CD8-positive, alpha-beta memory T cell (primary cell): ENCODE data around the gene CNPY1. TPM values are rescaled to one million over a fixed set of nuclear protein-coding genes. Genes with fewer than 3 reads are reported as not detected.

Source experiments
- CTCF ChIA-PET: fragments of 350-600 bp; sonication (Branson Sonifier 250); formaldehyde crosslinking; loops from one replicate; lab custom pipeline; 2021; ENCODE audit warnings: antibody characterized with exemption; lab: Charles Lee
- POLR2A ChIA-PET: fragments of 350-600 bp; sonication (Branson Sonifier 250); formaldehyde crosslinking; loops from one replicate; lab custom pipeline; 2021; ENCODE audit warnings: antibody characterized with exemption; lab: Charles Lee
- DNase-seq, 5 donors: peaks; one replicate each; pipeline versions ENCODE4 v3.0.0 to v3.0.0-alpha.2; 2020 to 2022; ENCODE audit warnings: mixed read lengths in 1 of 5
- H3K27ac ChIP-seq: one replicate; pipeline ENCODE4 v1.7.0; 2013; ENCODE audit warnings: low read depth, mild to moderate bottlenecking, low read length, moderate library complexity
- H3K27me3 ChIP-seq: 2 replicates; pipeline ENCODE4 v1.7.0; 2013; ENCODE audit warnings: low read length, mild to moderate bottlenecking; ENCODE audit not compliant: insufficient read depth, poor library complexity, severe bottlenecking
- H3K36me3 ChIP-seq: 2 replicates; pipeline ENCODE4 v1.7.0; 2013; ENCODE audit warnings: mild to moderate bottlenecking, low read length, moderate library complexity; ENCODE audit not compliant: insufficient read depth
- H3K4me1 ChIP-seq: 2 replicates; pipeline ENCODE4 v1.7.0; 2013; ENCODE audit warnings: mild to moderate bottlenecking, low read length, moderate library complexity; ENCODE audit not compliant: insufficient read depth
- H3K4me3 ChIP-seq: 2 replicates; pipeline ENCODE4 v1.7.0; 2013; ENCODE audit warnings: mild to moderate bottlenecking, low read length
- H3K9me3 ChIP-seq: 2 replicates; pipeline ENCODE4 v1.7.0; 2013; ENCODE audit warnings: mild to moderate bottlenecking, low read length
- H3K27ac Mint-ChIP-seq, 8 donors: one replicate each; pipeline ENCODE4 v1.8.0; 2020 to 2021; ENCODE audit warnings: mixed read lengths in 8 of 8, mild to moderate bottlenecking in 6 of 8, inconsistent platforms in 3 of 8, moderate library complexity in 3 of 8
- H3K27me3 Mint-ChIP-seq, 2 donors: one replicate each; pipeline ENCODE4 v1.8.0; 2020 to 2021; ENCODE audit warnings: mixed read lengths in 2 of 2, mild to moderate bottlenecking in 1 of 2, moderate library complexity in 1 of 2
- H3K36me3 Mint-ChIP-seq, 3 donors: one replicate each; pipeline ENCODE4 v1.8.0; 2020 to 2021; ENCODE audit warnings: mixed read lengths in 3 of 3, inconsistent platforms in 1 of 3, mild to moderate bottlenecking in 1 of 3
- H3K4me1 Mint-ChIP-seq, 3 donors: one replicate each; pipeline ENCODE4 v1.8.0; 2020 to 2021; ENCODE audit warnings: mixed read lengths in 3 of 3, inconsistent platforms in 1 of 3, mild to moderate bottlenecking in 1 of 3
- H3K4me3 Mint-ChIP-seq, 7 donors: one replicate each; pipeline ENCODE4 v1.8.0; 2020 to 2021; ENCODE audit warnings: mixed read lengths in 7 of 7, mild to moderate bottlenecking in 6 of 7, moderate library complexity in 4 of 7, inconsistent platforms in 2 of 7
- H3K9me3 Mint-ChIP-seq, 5 donors: one replicate each; pipeline ENCODE4 v1.8.0; 2020 to 2022; ENCODE audit warnings: mixed read lengths in 5 of 5, mild to moderate bottlenecking in 3 of 5, moderate library complexity in 2 of 5, inconsistent platforms in 1 of 5
- polyA plus RNA-seq: library from polyadenylated mRNA; unstranded; fragments of 300-500 nt; fragmentation: Illumina TruSeq; gene quantifications from one replicate; pipeline ENCODE4 v1.2.3, GENCODE V29; 2021
- total RNA-seq, 2 experiments: library from RNA; stranded (reverse); gene quantifications; one replicate each; pipeline ENCODE4 v1.2.3, GENCODE V29; 2021

Gene CNPY1
- total and polyA plus RNA-seq, 3 experiments from 2014 or later = not detected

- Mint-ChIP-seq H3K9me3 (no peaks in the 10 kb centered on the region), H3K27ac (no peak overlapping the region), H3K36me3 (peaks cover 0 to 3% (median 0%) of the 10 kb centered on the region in 3 donors), H3K27me3 (peaks cover 8 to 46% of the 10 kb centered on the region in 2 donors), H3K4me1 (peaks cover 8 to 15% (median 14%) of the 10 kb centered on the region in 3 donors), H3K4me3 (no peak overlapping the region)
- no peaks in the 10 kb centered on the region for H3K36me3 ChIP-seq
- CTCF ChIA-PET = no interaction called here
- peaks cover 17% of the 10 kb centered on the region for H3K27me3 ChIP-seq
- H3K4me3 ChIP-seq = no peak overlapping the region
- no peak overlapping the region for H3K27ac ChIP-seq
- H3K4me1 ChIP-seq = peaks cover 5% of the 10 kb centered on the region
- POLR2A ChIA-PET = no interaction called here
- no peak for DNase-seq
- no peaks in the 10 kb centered on the region for H3K9me3 ChIP-seq
Observed at GRCh38 chr7:155495440-155496248, 50.7 kb downstream of the CNPY1 start.

GRCh38 chr7:155494551-155494950 lies 51.8 kb downstream of the CNPY1 start:
- no peaks in the 10 kb centered on the region for H3K9me3 ChIP-seq
- Mint-ChIP-seq H3K27ac (no peak overlapping the region), H3K9me3 (no peaks in the 10 kb centered on the region), H3K4me3 (no peak overlapping the region), H3K4me1 (peaks cover 11 to 18% (median 18%) of the 10 kb centered on the region in 3 donors), H3K27me3 (peaks cover 6 to 38% of the 10 kb centered on the region in 2 donors), H3K36me3 (peaks cover 0 to 3% (median 0%) of the 10 kb centered on the region in 3 donors)
- no peak overlapping the region for H3K4me3 ChIP-seq
- no peak overlapping the region for H3K27ac ChIP-seq
- H3K4me1 ChIP-seq = peaks cover 5% of the 10 kb centered on the region
- no peaks in the 10 kb centered on the region for H3K36me3 ChIP-seq
- CTCF ChIA-PET = no interaction called here
- peaks cover 15% of the 10 kb centered on the region for H3K27me3 ChIP-seq
- POLR2A ChIA-PET = no interaction called here
- DNase-seq = no peak

GRCh38 chr7:155493744-155494538 lies 52.4 kb downstream of the CNPY1 start:
- Histone ChIP-seq H3K9me3 (no peaks in the 10 kb centered on the region), H3K27ac (no peak overlapping the region), H3K4me3 (no peak overlapping the region), H3K27me3 (peaks cover 13% of the 10 kb centered on the region), H3K36me3 (no peaks in the 10 kb centered on the region), H3K4me1 (peaks cover 5% of the 10 kb centered on the region)
- H3K4me3 Mint-ChIP-seq = no peak overlapping the region
- no peak overlapping the region for H3K27ac Mint-ChIP-seq
- peaks cover 11 to 18% (median 18%) of the 10 kb centered on the region in 3 donors for H3K4me1 Mint-ChIP-seq
- ChIA-PET CTCF (no interaction called here), POLR2A (no interaction called here)
- peaks cover 0 to 3% (median 0%) of the 10 kb centered on the region in 3 donors for H3K36me3 Mint-ChIP-seq
- DNase-seq = no peak
- H3K9me3 Mint-ChIP-seq = no peaks in the 10 kb centered on the region
- peaks cover 7 to 37% of the 10 kb centered on the region in 2 donors for H3K27me3 Mint-ChIP-seq

GRCh38 chr7:155491812-155492211 lies 54.5 kb downstream of the CNPY1 start:
- Mint-ChIP-seq H3K4me3 (peak overlapping the region in 6 of 7 donors; percentile 26 to 91 (median 65)), H3K4me1 (peaks cover 11 to 18% (median 18%) of the 10 kb centered on the region in 3 donors), H3K27me3 (peaks cover 10 to 35% of the 10 kb centered on the region in 2 donors), H3K9me3 (no peaks in the 10 kb centered on the region), H3K36me3 (peaks cover 0 to 3% (median 0%) of the 10 kb centered on the region in 3 donors), H3K27ac (peak overlapping the region in 4 of 8 donors; percentile 25 to 78 (median 34))
- CTCF ChIA-PET = no interaction called here
- Histone ChIP-seq H3K4me1 (peaks cover 5% of the 10 kb centered on the region), H3K9me3 (no peaks in the 10 kb centered on the region), H3K36me3 (no peaks in the 10 kb centered on the region), H3K4me3 (no peak overlapping the region), H3K27ac (no peak overlapping the region), H3K27me3 (peaks cover 8% of the 10 kb centered on the region)
- DNase-seq = no peak
- POLR2A ChIA-PET = no interaction called here

GRCh38 chr7:155490697-155491628 lies 55.4 kb downstream of the CNPY1 start:
- peak overlapping the region in 6 of 8 donors; percentile 41 to 93 (median 72) for H3K27ac Mint-ChIP-seq
- no peaks in the 10 kb centered on the region for H3K9me3 ChIP-seq
- H3K4me1 Mint-ChIP-seq = peaks cover 11 to 18% (median 18%) of the 10 kb centered on the region in 3 donors
- ChIA-PET POLR2A (no interaction called here), CTCF (no interaction called here)
- H3K4me1 ChIP-seq = peaks cover 5% of the 10 kb centered on the region
- H3K36me3 ChIP-seq = no peaks in the 10 kb centered on the region
- H3K27me3 ChIP-seq = peaks cover 8% of the 10 kb centered on the region
- peak in 3 of 5 donors; percentile 14 to 23 (median 17) for DNase-seq
- no peaks in the 10 kb centered on the region for H3K9me3 Mint-ChIP-seq
- H3K4me3 Mint-ChIP-seq = peak overlapping the region; percentile 78 to 91 (median 86)
- H3K27ac ChIP-seq = no peak overlapping the region
- peaks cover 0 to 3% (median 0%) of the 10 kb centered on the region in 3 donors for H3K36me3 Mint-ChIP-seq
- peaks cover 10 to 35% of the 10 kb centered on the region in 2 donors for H3K27me3 Mint-ChIP-seq
- H3K4me3 ChIP-seq = peak overlapping the region; percentile 45

GRCh38 chr7:155489862-155490696 lies 56.3 kb downstream of the CNPY1 start:
- peaks cover 5% of the 10 kb centered on the region for H3K27me3 ChIP-seq
- peaks cover 10 to 35% of the 10 kb centered on the region in 2 donors for H3K27me3 Mint-ChIP-seq
- no peak overlapping the region for H3K27ac ChIP-seq
- H3K36me3 ChIP-seq = no peaks in the 10 kb centered on the region
- H3K4me3 ChIP-seq = peak overlapping the region; percentile 45
- H3K36me3 Mint-ChIP-seq = peaks cover 0 to 3% (median 0%) of the 10 kb centered on the region in 3 donors
- ChIA-PET POLR2A (no interaction called here), CTCF (no interaction called here)
- H3K4me1 ChIP-seq = peaks cover 5% of the 10 kb centered on the region
- H3K4me3 Mint-ChIP-seq = peak overlapping the region; percentile 70 to 91 (median 83)
- H3K4me1 Mint-ChIP-seq = peaks cover 11 to 18% (median 18%) of the 10 kb centered on the region in 3 donors
- peak overlapping the region in 2 of 8 donors; percentile 51 to 63 for H3K27ac Mint-ChIP-seq
- no peak for DNase-seq
- no peaks in the 10 kb centered on the region for H3K9me3 ChIP-seq
- H3K9me3 Mint-ChIP-seq = no peaks in the 10 kb centered on the region
